ENCODE data around the gene SLC39A11. TPM values are rescaled to one million over a fixed set of nuclear protein-coding genes. Genes with fewer than 3 reads are reported as not detected.

The SLC39A11 gene
- total RNA-seq, 1 experiment from 2014 or later: 15.8 TPM

DNA sequence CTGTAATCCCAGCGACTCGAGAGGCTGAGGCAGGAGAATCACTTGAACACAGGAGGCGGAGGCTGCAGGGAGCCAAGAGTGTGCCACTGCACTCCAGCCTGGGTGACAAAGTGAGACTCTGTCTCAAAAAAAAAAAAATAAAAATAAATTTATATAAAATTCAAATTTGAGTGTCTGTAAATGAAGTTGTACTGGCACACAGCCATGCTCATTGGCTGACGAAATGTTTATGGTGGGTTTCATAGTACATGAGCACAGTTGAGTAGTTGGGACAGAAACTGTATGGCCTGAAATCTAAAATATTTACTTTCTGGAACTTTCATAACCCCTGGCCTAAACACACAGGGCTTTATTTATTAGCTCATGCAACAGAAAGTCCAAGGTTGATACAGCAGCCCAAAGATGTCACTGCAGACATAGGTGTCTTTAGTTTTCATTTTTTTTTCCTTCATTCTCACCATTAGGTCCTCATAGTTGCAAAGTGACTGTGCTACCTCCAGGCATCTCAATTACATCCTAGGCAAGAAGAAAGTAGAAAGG lies 355.3 kb downstream of the SLC39A11 start:
- Mint-ChIP-seq H3K27ac (ENCODE audit: low read depth, unreplicated experiment) (no peak overlapping the region), H3K4me3 (ENCODE audit: unreplicated experiment) (no peak overlapping the region), H3K27me3 (ENCODE audit: insufficient read depth, unreplicated experiment) (no peaks in the 10 kb centered on the region), H3K4me1 (ENCODE audit: insufficient read depth, unreplicated experiment) (no peaks in the 10 kb centered on the region), H3K9me3 (ENCODE audit: unreplicated experiment) (no peaks in the 10 kb centered on the region), H3K36me3 (ENCODE audit: insufficient read depth, unreplicated experiment) (no peaks in the 10 kb centered on the region)
- BruUV-seq (replicated peaks): no TSS peak
- CTCF ChIA-PET: interaction anchor here (0.6 kb wide), 1 partner anchor 457 kb away, joined by 3 read pairs; no protein-coding TSS in a partner anchor
- intact Hi-C loops (cut with micrococcal nuclease): no loop called here
- no peak for DNase-seq (ENCODE audit: unreplicated experiment)
- POLR2A ChIA-PET: no interaction called here
- no peak for TF ChIP-seq CTCF (IDR thresholded peaks at IDR 0.05; ENCODE audit: unreplicated experiment)

GRCh38 chr17:72735592-72735991 lies 356.9 kb downstream of the SLC39A11 start:
- intact Hi-C loops (cut with micrococcal nuclease): no loop called here
- no TSS peak for BruUV-seq (replicated peaks)
- Mint-ChIP-seq H3K27me3 (ENCODE audit: insufficient read depth, unreplicated experiment) (no peaks in the 10 kb centered on the region), H3K36me3 (ENCODE audit: insufficient read depth, unreplicated experiment) (no peaks in the 10 kb centered on the region), H3K9me3 (ENCODE audit: unreplicated experiment) (no peaks in the 10 kb centered on the region), H3K27ac (ENCODE audit: low read depth, unreplicated experiment) (no peak overlapping the region), H3K4me1 (ENCODE audit: insufficient read depth, unreplicated experiment) (no peaks in the 10 kb centered on the region), H3K4me3 (ENCODE audit: unreplicated experiment) (no peak overlapping the region)
- ChIA-PET POLR2A (no interaction called here), CTCF (interaction anchor here (0.6 to 2.4 kb wide), 3 partner anchors 10 to 1517 kb away, joined by 4 to 14 read pairs (median 4); no protein-coding TSS in a partner anchor)
- no peak for TF ChIP-seq CTCF (IDR thresholded peaks at IDR 0.05; ENCODE audit: unreplicated experiment)
- DNase-seq (ENCODE audit: unreplicated experiment): no peak

DNA sequence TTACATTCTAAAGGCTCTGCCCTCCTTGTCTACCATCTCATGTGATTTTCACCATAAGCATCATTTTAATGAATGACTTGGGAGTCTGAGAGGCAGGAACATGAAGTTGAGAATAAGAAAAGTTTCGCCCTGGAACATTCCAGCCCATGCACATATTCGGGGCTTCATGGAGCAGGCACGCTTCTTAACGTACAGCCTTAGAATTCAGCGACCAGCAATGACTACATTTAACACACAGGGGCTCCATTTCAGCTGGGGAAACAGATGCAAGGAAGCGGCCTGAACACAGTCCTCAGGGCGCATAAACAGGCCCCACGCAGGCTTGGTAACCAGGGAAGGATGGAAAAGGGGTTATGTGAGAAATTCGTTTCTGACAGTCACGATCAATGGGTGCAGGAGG lies 357.4 kb downstream of the SLC39A11 start:
- H3K36me3 Mint-ChIP-seq (ENCODE audit: insufficient read depth, unreplicated experiment): no peaks in the 10 kb centered on the region
- H3K9me3 Mint-ChIP-seq (ENCODE audit: unreplicated experiment): no peaks in the 10 kb centered on the region
- CTCF ChIA-PET: interaction anchor here (2.4 kb wide), 1 partner anchor 10 kb away, joined by 14 read pairs; no protein-coding TSS in a partner anchor
- no peak overlapping the region for H3K27ac Mint-ChIP-seq (ENCODE audit: low read depth, unreplicated experiment)
- TF ChIP-seq CTCF (IDR thresholded peaks at IDR 0.05; ENCODE audit: unreplicated experiment): no peak
- POLR2A ChIA-PET: interaction anchor here (0.6 kb wide), 1 partner anchor 128 kb away, joined by 3 read pairs; no protein-coding TSS in a partner anchor
- no peak overlapping the region for H3K4me3 Mint-ChIP-seq (ENCODE audit: unreplicated experiment)
- H3K27me3 Mint-ChIP-seq (ENCODE audit: insufficient read depth, unreplicated experiment): no peaks in the 10 kb centered on the region
- no peak for DNase-seq (ENCODE audit: unreplicated experiment)
- intact Hi-C loops (cut with micrococcal nuclease): no loop called here
- BruUV-seq (replicated peaks): no TSS peak
- no peaks in the 10 kb centered on the region for H3K4me1 Mint-ChIP-seq (ENCODE audit: insufficient read depth, unreplicated experiment)

DNA sequence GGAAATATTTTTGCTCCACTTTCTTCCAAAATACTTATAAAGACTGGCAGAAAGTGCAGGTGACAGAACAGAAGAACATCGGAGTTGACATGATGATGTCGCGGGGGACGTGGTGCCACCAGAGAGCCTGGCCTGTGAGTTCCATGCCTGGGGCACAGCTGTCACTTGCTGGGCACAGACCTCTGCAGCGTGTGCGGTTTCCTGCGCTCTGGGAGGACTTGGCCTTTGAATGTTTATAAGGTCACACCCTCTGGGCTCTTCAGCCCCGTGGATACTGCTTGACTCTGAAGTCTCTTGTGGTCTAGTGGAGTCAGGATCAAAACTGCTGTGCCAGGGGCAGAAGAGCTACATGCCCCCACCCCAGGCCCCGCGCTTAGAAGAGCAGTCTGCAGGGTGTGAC lies 357.9 kb downstream of the SLC39A11 start:
- POLR2A ChIA-PET: interaction anchor here (0.6 kb wide), 1 partner anchor 127 kb away, joined by 3 read pairs; no protein-coding TSS in a partner anchor
- Mint-ChIP-seq H3K36me3 (ENCODE audit: insufficient read depth, unreplicated experiment) (no peaks in the 10 kb centered on the region), H3K9me3 (ENCODE audit: unreplicated experiment) (no peaks in the 10 kb centered on the region), H3K4me1 (ENCODE audit: insufficient read depth, unreplicated experiment) (no peaks in the 10 kb centered on the region), H3K27me3 (ENCODE audit: insufficient read depth, unreplicated experiment) (no peaks in the 10 kb centered on the region), H3K4me3 (ENCODE audit: unreplicated experiment) (no peak overlapping the region), H3K27ac (ENCODE audit: low read depth, unreplicated experiment) (no peak overlapping the region)
- BruUV-seq (replicated peaks): no TSS peak
- no peak for DNase-seq (ENCODE audit: unreplicated experiment)
- intact Hi-C loops (cut with micrococcal nuclease): no loop called here
- CTCF ChIA-PET: interaction anchor here (2.4 kb wide), 1 partner anchor 9 kb away, joined by 14 read pairs; no protein-coding TSS in a partner anchor
- TF ChIP-seq CTCF (IDR thresholded peaks at IDR 0.05; ENCODE audit: unreplicated experiment): no peak
